Esophagus muscularis mucosa (tissue), 3 donors: ENCODE results near the gene ACVR1.

Source experiments
- CTCF ChIP-seq, 3 experiments: fragments of 200-600 bp in 2 of 3; fragments of 450-650 bp in 1 of 3; sonication (generic) in 2 of 3; IDR thresholded peaks; one replicate each; pipeline ENCODE4 v1.5.1; 2017 to 2019; ENCODE audit warnings: antibody characterized with exemption in 3 of 3, mild to moderate bottlenecking in 2 of 3, moderate library complexity in 1 of 3
- POLR2A ChIP-seq: fragments of 450-650 bp; IDR thresholded peaks from one replicate; pipeline ENCODE4 v1.6.1; 2017; ENCODE audit warnings: antibody characterized with exemption, moderate library complexity, mild to moderate bottlenecking, low read depth

- TF ChIP-seq CTCF (IDR thresholded peaks at IDR 0.05), result no peak
- no peak for TF ChIP-seq POLR2A
Observed at GRCh38 chr2:157792335-157793052, 83.6 kb downstream of the ACVR1 start.
